NCI-H1694 (cell line): ENCODE measurements around the gene BSN.

Experiments used
- DNase-seq: peaks from one replicate; lab custom pipeline; 2025; lab: John Stamatoyannopoulos, UW

The BSN gene

DNA sequence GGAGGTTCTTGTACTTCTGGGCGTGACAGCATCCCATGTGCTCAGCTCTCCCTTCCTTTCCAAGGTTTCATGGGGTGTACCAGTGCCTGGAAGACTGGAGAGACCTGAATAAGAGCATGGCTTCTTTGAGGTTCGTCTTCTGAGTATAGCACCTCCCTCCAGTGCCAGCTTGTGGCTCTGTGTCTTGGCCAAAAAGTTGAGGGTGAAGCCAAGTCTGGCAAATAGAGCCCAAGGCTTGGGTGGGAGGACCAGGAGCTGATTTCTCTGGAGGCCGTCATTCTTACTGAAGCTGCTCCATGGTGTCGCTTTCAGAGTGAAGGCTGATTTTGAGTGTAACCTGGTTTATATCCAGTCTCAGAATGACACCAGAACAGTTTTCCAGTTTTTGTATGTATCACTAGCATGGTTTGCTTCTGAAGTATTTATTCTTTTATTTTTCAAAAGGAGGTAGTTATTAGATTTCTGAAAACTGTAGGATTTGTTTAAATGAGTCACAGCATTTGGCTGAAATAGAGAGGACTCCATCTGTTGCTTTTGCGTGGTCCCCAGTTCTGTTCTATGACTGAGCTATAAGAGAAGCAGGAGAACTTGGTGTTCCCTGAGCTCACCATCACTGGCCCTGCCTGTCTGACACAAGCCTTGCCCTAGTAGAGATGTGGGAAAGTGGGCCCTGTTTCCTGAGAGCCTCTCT lies 47.2 kb downstream of the BSN start:
- DNase-seq: no peak

DNA sequence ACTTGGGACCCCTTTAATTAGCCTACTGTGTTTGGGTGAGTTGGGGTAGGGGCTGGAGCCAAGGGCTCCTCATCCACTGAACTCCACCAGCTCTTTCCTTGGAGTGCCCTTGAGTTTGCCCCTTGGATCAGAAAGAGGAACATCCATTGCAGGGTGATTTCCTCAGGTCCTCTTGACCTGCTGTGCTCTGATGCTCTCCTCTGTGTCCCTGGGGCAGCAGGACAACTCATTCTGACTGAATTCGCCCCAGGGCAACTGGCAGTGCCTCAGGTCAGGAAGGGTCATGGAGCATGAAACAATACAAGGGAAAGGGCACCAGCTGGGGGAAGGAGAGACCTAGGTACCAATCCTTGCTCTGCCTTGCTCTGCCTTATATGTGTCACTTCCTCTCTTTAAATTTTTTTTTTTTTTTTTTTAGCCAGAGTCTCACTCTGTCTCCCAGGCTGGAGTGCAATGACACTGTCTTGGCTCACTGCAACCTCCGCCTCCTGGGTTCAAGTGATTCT lies 47.8 kb downstream of the BSN start:
- DNase-seq: no peak

DNA sequence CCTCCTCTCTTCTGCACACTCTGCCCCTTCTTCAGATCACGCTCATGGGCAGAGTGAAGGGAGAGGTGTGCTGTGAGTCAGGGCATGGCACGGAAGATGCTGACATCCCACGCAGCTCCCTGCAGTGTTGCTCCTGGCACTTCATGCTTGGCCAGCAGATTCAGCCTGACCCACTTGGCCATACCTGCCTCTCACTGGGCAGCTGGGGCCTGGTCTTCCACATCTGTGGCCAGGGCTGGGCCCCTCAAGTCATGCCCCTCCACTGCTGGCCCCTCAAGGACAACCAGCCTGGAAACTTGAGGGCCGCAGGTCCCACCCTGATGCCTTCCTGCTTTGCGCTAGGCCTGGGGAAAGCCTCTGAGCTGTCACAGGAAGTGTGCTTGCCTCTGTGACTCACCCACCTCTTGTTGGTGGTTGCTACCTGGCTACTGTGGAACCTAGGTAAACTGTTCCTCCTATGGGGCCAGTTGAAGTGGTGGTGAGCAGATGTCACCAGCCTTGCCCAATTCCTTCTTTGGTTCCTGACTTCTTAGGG lies 48.7 kb downstream of the BSN start:
- DNase-seq: no peak

DNA sequence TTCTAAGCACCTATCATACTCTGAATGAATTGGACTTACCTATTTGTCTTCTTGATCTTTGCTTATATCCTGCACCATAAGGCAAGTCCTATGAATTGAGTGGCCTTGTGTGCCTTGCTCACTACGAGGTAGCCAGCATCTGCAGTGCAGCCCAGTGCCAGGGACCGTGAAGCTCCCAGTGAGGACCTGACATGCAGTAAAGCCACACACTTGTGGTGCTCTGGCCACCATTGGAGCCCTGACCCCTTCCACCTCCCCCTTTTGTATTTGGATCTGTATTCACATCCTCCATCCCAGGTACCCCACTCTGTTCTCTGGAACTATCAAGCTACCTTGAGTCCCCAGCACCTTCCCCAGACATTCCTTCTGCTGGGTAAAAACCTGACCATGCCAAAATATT lies 52.1 kb downstream of the BSN start:
- no peak for DNase-seq

DNA sequence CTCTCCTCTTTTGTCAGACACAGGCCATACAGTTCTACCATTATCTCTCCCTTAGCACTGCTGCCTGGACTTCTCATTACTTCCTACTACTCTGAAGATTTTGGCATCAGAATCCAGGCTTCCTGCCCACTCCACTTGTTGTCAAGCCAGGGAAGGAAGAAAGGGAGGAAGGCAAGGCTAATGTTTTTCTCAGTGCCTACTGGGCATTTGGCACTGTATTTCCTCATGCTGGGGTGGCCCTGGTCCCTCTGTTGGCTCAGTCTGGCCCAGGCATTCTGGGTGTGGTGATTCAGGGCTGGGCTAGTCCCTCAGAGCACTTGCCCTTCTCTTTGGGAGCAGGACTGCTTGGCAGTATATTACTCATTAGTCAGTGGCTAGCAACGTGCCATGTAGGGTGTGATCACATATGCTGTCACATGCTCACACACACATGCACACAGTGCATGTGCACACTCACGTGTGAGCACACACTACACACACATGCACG lies 52.9 kb downstream of the BSN start:
- no peak for DNase-seq

DNA sequence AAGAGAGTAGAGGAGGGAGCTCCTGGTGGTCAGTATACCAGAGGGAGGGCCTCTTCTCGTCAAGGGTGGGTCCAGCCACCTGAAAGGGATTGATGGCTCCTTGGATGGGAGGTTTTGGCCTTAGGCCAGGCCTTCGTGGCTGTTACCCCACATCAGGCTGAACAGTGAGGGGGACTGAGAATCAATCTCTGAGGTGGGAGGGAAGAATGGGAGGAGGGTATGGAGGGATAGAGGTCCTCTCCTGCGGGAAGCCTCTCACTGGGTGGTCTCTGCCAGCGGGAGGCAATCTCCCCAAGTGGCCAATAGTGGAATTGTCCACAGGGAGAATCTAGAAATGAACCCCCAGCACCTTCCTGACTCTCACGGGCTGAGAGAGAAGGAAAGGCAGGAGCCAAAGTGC lies 53.5 kb downstream of the BSN start:
- no peak for DNase-seq

DNA sequence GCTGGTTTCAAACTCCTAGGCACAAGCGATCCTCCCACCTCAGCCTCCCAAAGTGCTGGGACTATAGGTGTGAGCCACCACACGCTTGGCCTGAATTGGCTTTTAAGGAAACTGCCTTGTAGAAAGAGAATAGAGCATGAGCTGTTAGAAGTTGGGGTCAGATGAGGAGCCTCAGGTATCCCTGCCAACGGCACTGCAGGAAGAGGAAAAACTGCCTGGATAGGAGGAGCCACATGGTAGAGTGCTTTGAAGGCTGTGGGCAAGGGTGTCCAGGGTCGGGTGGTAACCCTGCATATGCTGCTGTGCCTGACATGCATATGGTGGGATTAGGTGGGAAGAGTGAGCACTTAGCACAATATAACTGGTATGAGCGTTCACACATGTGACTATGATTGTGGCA lies 55.0 kb downstream of the BSN start:
- DNase-seq: no peak

DNA sequence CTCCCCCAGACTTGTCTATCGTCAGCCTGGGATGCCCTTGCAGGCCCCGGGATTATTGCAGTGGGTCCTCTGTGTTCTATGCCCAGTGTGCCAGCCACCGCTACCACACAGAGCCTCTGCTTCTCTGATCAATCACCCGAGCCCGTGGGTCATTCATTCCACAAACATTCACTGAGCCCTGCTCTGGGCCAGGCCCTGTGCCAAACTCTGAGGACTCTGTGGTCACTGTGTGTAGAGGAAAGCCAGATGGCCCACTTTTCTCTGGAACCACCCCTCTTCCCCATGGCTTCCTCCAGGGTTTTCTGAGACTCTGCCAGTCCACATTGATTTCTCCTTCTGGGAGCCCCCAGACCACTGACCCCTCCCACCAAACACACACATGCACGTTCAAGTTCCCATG lies 55.5 kb downstream of the BSN start:
- DNase-seq: no peak

DNA sequence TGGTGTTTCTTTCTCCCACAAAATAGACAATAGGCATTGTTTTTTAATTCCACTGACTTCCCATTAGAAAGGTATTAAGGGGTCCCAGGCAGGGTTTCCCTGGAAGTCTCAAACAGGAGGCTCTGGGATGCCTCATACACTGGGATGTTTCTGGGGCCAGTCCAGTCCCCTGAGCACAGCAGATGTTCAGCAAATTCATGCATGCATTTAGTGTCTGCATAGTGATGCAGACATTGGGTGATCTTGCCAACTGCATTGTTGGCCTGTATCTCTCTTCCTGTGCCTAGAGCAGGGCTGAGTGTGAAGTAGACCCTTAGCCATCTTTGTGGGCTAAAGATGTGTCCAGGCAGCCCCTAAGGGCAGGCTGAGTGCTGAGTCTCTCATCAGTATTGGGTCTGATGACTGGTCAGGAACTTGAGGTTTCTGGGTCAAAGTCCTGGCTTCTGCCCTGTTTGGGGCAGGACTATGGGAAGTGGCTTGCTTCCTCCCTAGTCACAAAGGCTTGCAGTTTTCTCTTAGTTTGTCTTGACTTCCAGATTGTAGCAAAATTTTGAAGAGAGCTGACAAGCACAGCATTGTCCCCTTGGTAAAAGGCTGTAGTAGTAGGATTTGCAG lies 56.5 kb downstream of the BSN start:
- DNase-seq: no peak

DNA sequence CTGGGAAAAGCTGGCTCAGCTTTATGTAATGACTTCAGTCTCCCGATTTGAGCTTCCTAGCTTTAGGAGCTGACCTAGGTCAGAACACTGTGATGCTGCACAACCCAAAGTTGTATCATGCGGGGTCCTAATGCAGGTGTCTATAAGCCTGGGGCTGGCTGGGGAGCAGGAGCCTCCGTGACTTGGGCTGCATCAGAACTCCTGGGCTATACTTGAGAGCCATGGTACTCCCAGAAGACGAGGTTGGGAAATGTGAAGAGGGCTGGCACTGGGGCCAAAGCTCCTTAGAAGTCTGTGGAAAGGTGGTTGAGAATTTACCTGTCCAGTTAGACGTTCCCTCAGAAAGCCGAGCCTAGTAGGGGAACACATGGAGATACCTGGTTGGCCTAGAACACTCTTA lies 57.0 kb downstream of the BSN start:
- no peak for DNase-seq

DNA sequence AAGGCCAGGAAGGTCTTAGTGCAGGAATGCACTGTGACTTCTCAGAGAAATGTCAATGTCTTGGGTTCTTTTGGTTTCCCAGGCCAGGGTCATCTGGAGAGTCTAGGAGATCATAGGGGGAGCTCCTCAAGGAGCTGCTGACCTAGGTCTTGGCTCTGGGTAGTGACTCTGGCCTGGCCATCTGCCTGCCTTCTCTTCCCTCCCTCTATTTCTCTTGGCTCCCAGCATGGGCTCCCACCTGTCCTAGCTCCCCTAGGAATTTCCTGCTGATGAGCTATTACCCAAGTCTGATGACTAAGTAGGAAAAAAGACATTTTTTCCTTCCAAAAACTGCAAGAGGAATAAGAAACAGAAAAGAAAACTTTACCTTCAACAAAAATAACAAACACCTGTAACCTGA lies 57.4 kb downstream of the BSN start:
- DNase-seq: no peak

DNA sequence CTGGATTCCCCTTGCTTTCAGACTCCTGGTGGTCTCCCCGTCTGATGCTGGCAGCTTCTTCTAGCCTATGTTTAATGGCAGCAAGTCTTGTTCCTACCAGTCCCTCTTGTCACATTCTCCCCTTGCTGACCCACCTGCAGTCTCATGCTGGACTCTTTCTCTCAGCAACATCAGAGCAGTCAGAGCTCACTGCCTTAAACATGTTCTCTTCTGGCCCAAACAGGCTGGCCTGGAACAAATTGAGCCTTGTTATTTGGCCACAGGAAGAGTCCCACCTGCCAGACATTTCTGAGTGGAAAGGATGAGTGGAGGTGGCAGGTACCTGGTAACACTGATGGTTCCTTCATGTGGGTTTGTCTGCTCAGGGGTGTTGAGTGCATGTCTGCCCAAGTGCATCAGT lies 60.7 kb downstream of the BSN start:
- DNase-seq: no peak

DNA sequence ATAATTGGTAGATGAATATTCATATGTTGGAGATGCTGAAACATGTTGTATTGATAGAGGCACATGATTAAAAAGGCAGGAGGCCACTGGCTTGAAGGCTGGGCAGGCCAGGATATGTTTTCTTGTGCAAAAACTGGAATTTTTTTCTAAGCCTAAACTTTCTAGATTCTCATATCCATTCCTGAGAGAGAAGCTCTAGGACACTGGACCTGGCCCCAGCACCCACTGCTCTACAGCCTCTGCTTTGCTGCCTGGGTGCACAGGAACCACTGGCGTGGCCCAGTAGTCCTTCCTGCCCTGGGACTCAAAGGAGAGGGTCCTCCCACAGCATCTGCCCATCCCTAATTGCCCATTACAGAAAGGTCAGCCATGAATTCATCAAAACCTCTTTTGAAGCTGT lies 61.8 kb downstream of the BSN start:
- no peak for DNase-seq

DNA sequence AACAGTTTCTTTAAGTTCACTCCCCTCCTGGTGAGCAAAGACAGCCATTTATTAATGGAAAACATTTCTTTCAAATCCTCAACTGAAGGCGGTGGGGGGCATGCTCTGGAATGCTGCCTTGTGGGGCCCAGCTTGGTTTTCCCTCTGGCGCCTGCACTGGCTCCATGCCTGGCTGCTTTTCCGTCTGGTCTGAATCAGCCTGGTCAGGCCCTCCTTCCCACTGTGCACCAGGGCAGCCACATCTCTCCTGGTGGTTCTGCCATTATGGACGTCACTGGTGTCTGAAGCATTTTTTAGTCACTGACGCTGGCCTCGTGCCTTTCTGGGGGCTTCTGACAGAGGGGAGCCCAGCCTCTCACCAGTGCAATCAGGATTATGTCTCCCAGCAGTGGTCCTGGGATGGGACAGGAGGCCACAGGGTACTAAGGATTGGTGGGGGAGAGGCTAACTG lies 62.2 kb downstream of the BSN start:
- no peak for DNase-seq

DNA sequence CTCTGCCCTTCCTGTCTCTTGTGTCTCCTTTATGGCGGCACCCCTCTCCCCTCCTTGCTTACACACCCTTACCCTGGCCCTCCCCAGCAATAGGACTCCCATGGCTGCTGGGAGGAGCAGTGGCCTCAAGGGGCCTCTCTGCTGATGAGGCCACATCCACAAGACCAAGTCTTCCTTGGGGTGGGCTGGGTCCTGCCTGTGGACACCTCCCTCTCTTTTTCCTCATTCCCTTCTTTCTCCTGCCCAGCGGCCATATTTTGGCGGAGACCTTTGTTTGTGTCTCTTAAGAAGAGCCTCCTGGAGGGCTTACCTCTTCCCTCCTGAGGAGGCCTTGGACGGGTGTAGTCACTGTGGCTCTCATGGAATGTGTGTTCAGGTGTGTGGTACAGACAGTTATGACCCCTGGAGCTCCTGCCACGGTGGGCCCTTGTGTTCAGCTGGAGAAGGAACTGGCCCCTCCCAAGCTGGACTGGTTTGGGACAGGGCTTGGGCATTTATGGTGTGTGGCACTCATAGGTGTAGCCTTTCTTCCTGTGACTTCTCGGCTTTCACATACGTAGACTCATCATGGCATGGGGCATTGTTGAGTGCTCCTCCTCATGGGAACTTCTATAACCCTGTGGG lies 63.2 kb downstream of the BSN start:
- DNase-seq: no peak

DNA sequence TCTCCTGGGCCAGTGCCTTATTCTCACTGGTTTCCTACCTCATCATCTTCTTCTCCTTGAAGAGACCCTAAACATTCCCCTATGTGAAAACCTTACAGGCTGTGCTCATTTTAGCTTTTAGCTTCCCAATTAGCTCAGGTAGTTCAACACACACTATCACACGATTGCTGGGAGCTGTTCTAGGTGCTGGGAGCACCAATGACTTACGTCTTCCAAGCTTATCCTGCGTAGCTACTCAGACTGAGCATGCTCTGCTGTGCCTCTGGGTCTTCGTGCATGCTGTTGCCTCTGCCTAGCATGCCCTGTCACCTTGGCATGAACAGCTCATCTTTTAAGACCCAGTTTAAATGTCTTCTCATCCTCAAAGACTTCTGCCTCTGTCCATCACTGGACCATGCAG lies 64.1 kb downstream of the BSN start:
- no peak for DNase-seq

DNA sequence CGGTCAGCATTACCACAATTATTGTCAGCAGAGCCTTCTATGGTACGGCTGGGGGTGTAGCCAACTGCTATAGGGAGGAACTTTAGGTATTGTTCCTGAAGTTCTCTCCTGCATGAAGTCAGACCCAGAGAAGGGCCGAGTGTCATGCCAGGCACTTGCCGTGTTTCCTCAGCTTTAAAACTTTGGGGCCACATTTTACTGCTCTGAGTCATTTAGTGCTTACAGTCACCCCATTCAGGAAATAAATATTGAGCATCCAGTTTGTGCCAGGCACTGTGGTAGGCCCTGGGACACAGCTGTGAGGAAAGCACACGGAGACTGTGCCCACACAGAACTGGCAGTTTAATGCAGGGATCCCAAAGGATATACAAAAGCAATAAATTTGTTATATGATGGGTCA lies 65.4 kb downstream of the BSN start:
- no peak for DNase-seq

DNA sequence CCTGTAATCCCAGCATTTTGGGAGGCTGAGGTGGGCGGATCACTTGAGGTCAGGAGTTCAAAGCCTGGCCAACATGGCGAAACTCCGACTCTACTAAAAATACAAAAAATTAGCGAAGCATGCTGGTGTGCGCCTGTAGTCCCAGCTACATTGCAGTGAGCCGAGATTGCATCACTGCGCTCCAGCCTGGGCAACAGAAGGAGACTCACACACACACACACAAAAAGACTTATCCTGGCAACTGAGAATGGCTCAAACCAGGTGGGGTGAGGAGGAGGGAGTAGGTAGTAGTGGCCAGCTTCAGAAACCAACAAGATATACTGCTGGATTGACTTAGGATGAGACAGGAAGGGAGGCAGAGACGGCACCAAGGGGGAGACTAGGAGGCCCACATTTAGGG lies 66.5 kb downstream of the BSN start:
- DNase-seq: no peak

DNA sequence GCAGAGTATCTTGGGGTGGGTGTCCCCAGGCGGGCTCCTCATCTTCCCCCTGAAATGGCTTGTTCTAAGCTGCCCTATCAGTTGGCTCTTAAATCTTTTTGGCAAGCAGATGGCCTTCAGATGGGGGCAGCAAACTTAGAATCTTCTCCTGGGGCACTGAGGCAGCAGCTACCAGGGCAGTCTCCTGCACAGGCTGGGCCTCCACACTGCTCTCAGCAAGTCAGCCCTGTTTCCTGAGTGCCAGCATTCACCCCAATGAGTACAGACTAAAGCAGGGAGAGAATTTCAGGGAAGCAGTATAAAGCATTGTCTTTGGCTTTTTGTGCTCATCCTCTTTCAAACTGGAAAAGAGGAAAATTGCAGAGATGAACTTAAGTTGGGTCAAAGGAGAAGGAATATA lies 68.8 kb downstream of the BSN start:
- DNase-seq: no peak

DNA sequence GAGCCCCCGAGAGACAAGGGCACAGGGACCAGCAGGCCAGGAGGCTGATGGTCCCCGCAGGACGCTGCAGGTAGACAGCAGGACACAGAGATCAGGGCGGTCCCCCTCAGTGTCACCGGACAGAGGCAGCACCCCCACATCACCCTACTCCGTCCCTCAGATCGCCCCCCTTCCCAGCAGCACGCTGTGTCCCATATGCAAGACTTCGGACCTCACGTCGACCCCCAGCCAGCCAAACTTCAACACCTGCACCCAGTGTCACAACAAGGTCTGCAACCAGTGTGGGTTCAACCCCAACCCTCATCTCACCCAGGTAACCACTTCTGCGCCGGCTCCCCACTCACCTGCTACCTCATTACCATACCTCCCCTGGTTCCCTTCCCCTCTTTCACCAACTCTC lies 70.8 kb downstream of the BSN start:
- DNase-seq: no peak

DNA sequence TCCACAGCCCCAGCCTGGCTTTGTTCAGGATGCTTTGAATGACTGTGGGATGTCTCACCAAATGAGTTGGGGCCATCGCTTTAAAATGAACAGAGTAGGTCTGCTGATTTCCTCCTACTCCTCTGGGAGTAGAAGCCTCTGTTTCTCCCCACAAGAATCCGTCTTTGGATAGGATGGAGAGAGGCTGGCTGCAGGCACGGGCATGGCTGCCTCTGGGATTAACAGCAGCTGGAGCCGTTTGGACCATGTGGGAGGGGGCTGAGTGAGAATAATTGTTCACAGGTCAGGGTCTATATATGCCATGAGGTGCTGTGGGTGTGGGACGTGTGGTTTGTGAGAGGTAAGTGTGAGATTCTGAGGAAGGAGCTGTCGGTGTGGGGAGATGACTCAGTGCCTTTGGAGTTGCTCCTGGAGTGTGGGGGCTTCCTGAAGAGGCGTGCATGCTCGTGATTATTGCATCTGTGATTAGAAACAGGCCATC lies 71.9 kb downstream of the BSN start:
- DNase-seq: no peak

DNA sequence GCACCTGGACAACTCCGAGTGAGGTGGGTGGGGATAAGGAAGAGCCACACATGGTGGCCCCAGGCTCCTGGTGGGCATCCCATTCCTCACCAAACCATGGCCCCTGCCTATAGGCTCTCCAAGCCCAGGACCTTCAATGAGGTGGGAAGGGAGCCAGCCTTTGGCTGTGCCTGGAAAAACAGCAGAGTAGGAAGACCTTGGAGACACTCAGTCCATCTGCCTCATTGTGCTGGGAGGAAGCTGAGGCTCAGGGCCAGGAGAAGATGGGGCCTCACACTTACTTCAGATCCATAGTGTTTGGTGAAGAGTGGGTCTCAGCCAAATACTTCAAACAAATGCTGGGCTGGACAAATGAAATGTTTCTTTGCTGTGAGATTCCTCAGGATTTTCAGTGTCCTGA lies 72.5 kb downstream of the BSN start:
- DNase-seq: no peak

DNA sequence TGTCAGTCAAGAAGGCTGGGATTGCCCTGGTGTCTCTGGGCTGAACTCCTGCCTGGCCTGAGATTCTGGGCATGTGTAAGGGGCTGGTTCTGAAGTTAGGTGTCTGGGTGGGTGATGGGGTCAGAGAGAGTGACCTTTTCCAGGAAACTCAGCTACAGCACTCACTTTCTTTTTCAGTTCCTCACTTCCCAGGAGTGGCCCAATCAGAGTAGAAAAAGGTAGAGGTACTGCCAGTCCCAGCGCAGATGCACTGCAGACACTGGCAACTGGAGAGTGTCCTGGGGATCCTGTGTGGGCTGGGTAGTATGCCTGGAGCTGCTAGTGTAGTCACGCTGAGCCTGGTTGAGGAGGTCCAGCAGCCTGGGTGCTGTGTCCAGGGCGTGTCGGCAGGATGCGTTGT lies 73.4 kb downstream of the BSN start:
- DNase-seq: no peak
